DND-41 (cell line): ENCODE results near the gene G0S2.

Source experiments
- ATAC-seq: fragments of 200-7000 bp; cut with Tn5 transposase; 3 replicates; pipeline ENCODE4 v1.9.1; 2021; ENCODE audit warnings: low read depth; ENCODE audit not compliant: insufficient read depth
- DNase-seq: peaks from one replicate; pipeline ENCODE4 v3.0.0-alpha.2; 2020
- H2AFZ ChIP-seq: 2 replicates; pipeline ENCODE4 v1.6.0; 2012; ENCODE audit warnings: low read depth, low read length
- H3K27ac ChIP-seq: 2 replicates; pipeline ENCODE4 v1.5.1; 2012; ENCODE audit warnings: low read length, inconsistent platforms
- H3K27me3 ChIP-seq: fragments of 200-600 bp; sonication (generic); 2 replicates; pipeline ENCODE4 v1.6.0; 2012; ENCODE audit warnings: low read length, mild to moderate bottlenecking, inconsistent platforms; ENCODE audit not compliant: insufficient read depth, poor library complexity
- H3K36me3 ChIP-seq: 2 replicates; pipeline ENCODE4 v1.5.1; 2012; ENCODE audit warnings: low read length, inconsistent platforms; ENCODE audit not compliant: insufficient read depth
- H3K4me1 ChIP-seq: 2 replicates; pipeline ENCODE4 v1.5.1; 2012; ENCODE audit warnings: mild to moderate bottlenecking, low read length; ENCODE audit not compliant: insufficient read depth
- H3K4me2 ChIP-seq: 2 replicates; pipeline ENCODE4 v1.6.0; 2012; ENCODE audit warnings: mild to moderate bottlenecking, moderate library complexity, low read length, inconsistent platforms; ENCODE audit not compliant: insufficient read depth
- H3K4me3 ChIP-seq, 2 experiments: fragments of 200-600 bp in 1 of 2; shearing (Covaris generic) in 1 of 2; 2 replicates each; pipeline ENCODE4 v1.5.1; 2012 to 2016; ENCODE audit warnings: inconsistent platforms in 2 of 2, low read length in 2 of 2, mild to moderate bottlenecking in 2 of 2, low read depth in 1 of 2, moderate library complexity in 1 of 2
- H3K79me2 ChIP-seq: 2 replicates; pipeline ENCODE4 v1.6.0; 2012; ENCODE audit warnings: low read length, inconsistent platforms; ENCODE audit not compliant: insufficient read depth
- H3K9ac ChIP-seq: 2 replicates; pipeline ENCODE4 v1.6.0; 2012; ENCODE audit warnings: low read depth, mild to moderate bottlenecking, inconsistent platforms, low read length, moderate library complexity
- H3K9me3 ChIP-seq: 2 replicates; pipeline ENCODE4 v1.5.1; 2012; ENCODE audit warnings: low read length, moderate library complexity, mild to moderate bottlenecking, inconsistent platforms; ENCODE audit not compliant: insufficient read depth, severe bottlenecking
- H4K20me1 ChIP-seq: 2 replicates; pipeline ENCODE4 v1.6.0; 2012; ENCODE audit warnings: low read length; ENCODE audit not compliant: insufficient read depth
- CTCF ChIP-seq: IDR thresholded peaks from 2 replicates; pipeline ENCODE4 v1.5.1; 2012; ENCODE audit warnings: borderline replicate concordance, low read length, moderate library complexity, mild to moderate bottlenecking; ENCODE audit not compliant: poor library complexity, severe bottlenecking; ENCODE audit errors: extremely low read depth
- EZH2 ChIP-seq: IDR thresholded peaks from 3 replicates; pipeline ENCODE4 v1.6.1; 2012; ENCODE audit warnings: borderline replicate concordance, low read depth, mild to moderate bottlenecking, moderate library complexity, low read length, inconsistent platforms; ENCODE audit not compliant: severe bottlenecking

G0S2 gene

GRCh38 chr1:209627027-209627731, 48.0 kb upstream of the G0S2 start:
- Histone ChIP-seq H3K27me3 (no peaks in the 10 kb centered on the region), H3K9me3 (no peaks in the 10 kb centered on the region), H3K4me3 (no peak overlapping the region), H3K36me3 (no peaks in the 10 kb centered on the region), H3K4me1 (no peaks in the 10 kb centered on the region), H4K20me1 (peaks cover 2% of the 10 kb centered on the region; the same call in 1 of the 2 replicates), H2AFZ (no peak overlapping the region), H3K4me2 (no peak overlapping the region), H3K9ac (no peak overlapping the region), H3K27ac (no peak overlapping the region), H3K79me2 (no peaks in the 10 kb centered on the region)
- TF ChIP-seq CTCF (no peak), EZH2 (no peak)
- ATAC-seq = no peak; the same call in 2 of the 3 replicates
- no peak for DNase-seq

- TF ChIP-seq CTCF (peak; percentile 95), EZH2 (no peak)
- Histone ChIP-seq H3K27ac (no peak overlapping the region), H3K36me3 (no peaks in the 10 kb centered on the region), H4K20me1 (peaks cover 2% of the 10 kb centered on the region; the same call in 1 of the 2 replicates), H3K4me3 (no peak overlapping the region), H2AFZ (no peak overlapping the region), H3K9ac (no peak overlapping the region), H3K4me1 (no peaks in the 10 kb centered on the region), H3K27me3 (no peaks in the 10 kb centered on the region), H3K9me3 (no peaks in the 10 kb centered on the region), H3K79me2 (no peaks in the 10 kb centered on the region), H3K4me2 (no peak overlapping the region)
- peak; percentile 75 for DNase-seq
- peak; percentile 94 for ATAC-seq
These were observed 47.4 kb upstream of the G0S2 start for GRCh38 chr1:209627732-209628196.

GRCh38 chr1:209628618-209629299, 46.5 kb upstream of the G0S2 start:
- H3K4me1 ChIP-seq = no peaks in the 10 kb centered on the region

More at GRCh38 chr1:209628618-209629299, 46.5 kb upstream of the G0S2 start:
- Histone ChIP-seq H3K36me3 (no peaks in the 10 kb centered on the region), H3K27ac (no peak overlapping the region), H2AFZ (no peak overlapping the region), H3K79me2 (no peaks in the 10 kb centered on the region), H3K9ac (no peak overlapping the region), H3K4me3 (no peak overlapping the region), H3K9me3 (no peaks in the 10 kb centered on the region), H3K4me2 (no peak overlapping the region), H4K20me1 (peaks cover 2% of the 10 kb centered on the region; the same call in 1 of the 2 replicates), H3K27me3 (no peaks in the 10 kb centered on the region)
- no peak for ATAC-seq
- no peak for DNase-seq
- TF ChIP-seq CTCF = no peak
- TF ChIP-seq EZH2 = no peak
